Ureter (tissue), 1 donor: Measurements from ENCODE around the gene SMAD9. TPM values are rescaled to one million over a fixed set of nuclear protein-coding genes. Genes with fewer than 3 reads are reported as not detected.

Source experiments
- DNase-seq: peaks from one replicate; pipeline ENCODE4 v3.0.0-alpha.2; 2020; ENCODE audit warnings: low spot score
- total RNA-seq: library from RNA; stranded (reverse); gene quantifications from one replicate; pipeline ENCODE4 v1.2.4, GENCODE V29; 2023
- donor health status: DM: yes; HTN: yes; CAD: no.

Gene SMAD9
- total RNA-seq, 1 donor from 2014 or later, result 13.8 TPM

GRCh38 chr13:36817996-36818803 lies 101.8 kb downstream of the SMAD9 start:
- no peak for DNase-seq

- no peak for DNase-seq
These were observed 105.0 kb downstream of the SMAD9 start for GRCh38 chr13:36815062-36815461.

GRCh38 chr13:36814465-36814864 lies 105.6 kb downstream of the SMAD9 start:
- DNase-seq, result no peak

GRCh38 chr13:36813225-36813624 lies 106.8 kb downstream of the SMAD9 start:
- no peak for DNase-seq

GRCh38 chr13:36807616-36808015 lies 112.4 kb downstream of the SMAD9 start:
- DNase-seq, result no peak

GRCh38 chr13:36806102-36806501 lies 113.9 kb downstream of the SMAD9 start:
- no peak for DNase-seq

- no peak for DNase-seq
These were observed 115.5 kb downstream of the SMAD9 start for GRCh38 chr13:36804588-36804987.

GRCh38 chr13:36801035-36801434 lies 119.0 kb downstream of the SMAD9 start:
- DNase-seq, result no peak

GRCh38 chr13:36796052-36796451 lies 124.0 kb downstream of the SMAD9 start:
- DNase-seq, result no peak

GRCh38 chr13:36795463-36795862 lies 124.6 kb downstream of the SMAD9 start:
- no peak for DNase-seq

Other genes starting within 250 kb of the SMAD9 start
- gene SERTM1, start 246.2 kb downstream of the SMAD9 start, total RNA-seq, result 0.34 TPM
- gene RFXAP, start 101.0 kb downstream of the SMAD9 start, total RNA-seq, result 8.3 TPM
- 40.7 TPM for gene ALG5, start 79.1 kb upstream of the SMAD9 start, total RNA-seq
- 44.1 TPM for gene EXOSC8, start 80.5 kb upstream of the SMAD9 start, total RNA-seq
- 100.0 TPM for gene SUPT20H, start 139.4 kb upstream of the SMAD9 start, total RNA-seq
- not detected for gene CSNK1A1L, start 185.4 kb upstream of the SMAD9 start, total RNA-seq